HG03103 (cell line): ENCODE measurements around the gene ATM.

Experiments
- ATAC-seq: cut with Tn5 transposase; IDR thresholded peaks from one replicate; pipeline ENCODE4 v1.9.1; 2021; ENCODE audit warnings: low read depth; ENCODE audit not compliant: unreplicated experiment

The ATM gene

GRCh38 chr11:108218912-108219783 lies 3.7 kb upstream of the ATM start:
- ATAC-seq: no peak

- no peak for ATAC-seq
Observed at GRCh38 chr11:108220721-108221336, 2.0 kb upstream of the ATM start.

GRCh38 chr11:108221371-108221770 lies 1.5 kb upstream of the ATM start:
- no peak for ATAC-seq

GRCh38 chr11:108221911-108222573 lies 825 bp upstream of the ATM start:
- no peak for ATAC-seq

GRCh38 chr11:108223348-108224149 lies 682 bp downstream of the ATM start:
- peak; percentile 27 for ATAC-seq

- ATAC-seq: no peak
Observed at GRCh38 chr11:108224366-108224765, 1.5 kb downstream of the ATM start.

GRCh38 chr11:108224911-108225786 lies 2.3 kb downstream of the ATM start:
- no peak for ATAC-seq

GRCh38 chr11:108226036-108226435 lies 3.2 kb downstream of the ATM start:
- ATAC-seq: no peak

- no peak for ATAC-seq
Observed at GRCh38 chr11:108228251-108228650, 5.4 kb downstream of the ATM start.

GRCh38 chr11:108233277-108233945 lies 10.5 kb downstream of the ATM start:
- no peak for ATAC-seq

GRCh38 chr11:108235192-108235591 lies 12.3 kb downstream of the ATM start:
- no peak for ATAC-seq

GRCh38 chr11:108235633-108236032 lies 12.8 kb downstream of the ATM start:
- no peak for ATAC-seq

- ATAC-seq: peak; percentile 49
Observed at GRCh38 chr11:108237058-108237481, 14.2 kb downstream of the ATM start.

GRCh38 chr11:108239076-108239475 lies 16.2 kb downstream of the ATM start:
- ATAC-seq: no peak

- no peak for ATAC-seq
Observed at GRCh38 chr11:108241330-108242037, 18.6 kb downstream of the ATM start.

- ATAC-seq: no peak
Observed at GRCh38 chr11:108242422-108242821, 19.6 kb downstream of the ATM start.

GRCh38 chr11:108246308-108246707 lies 23.4 kb downstream of the ATM start:
- ATAC-seq: no peak

GRCh38 chr11:108246885-108247284 lies 24.0 kb downstream of the ATM start:
- ATAC-seq: no peak

GRCh38 chr11:108253176-108253575 lies 30.3 kb downstream of the ATM start:
- ATAC-seq: no peak
